HepG2 (cell line): ENCODE measurements around the gene ATP11A. TPM values are rescaled to one million over a fixed set of nuclear protein-coding genes. Genes with fewer than 3 reads are reported as not detected.

Source experiments
- ATAC-seq: fragments of 200-7000 bp; cut with Tn5 transposase; 3 replicates; pipeline ENCODE4 v1.9.1; 2020; ENCODE audit warnings: mild to moderate bottlenecking, moderate library complexity
- BruUV-seq: library from RNA; stranded (reverse); fragments of 400-500 nt; replicated peaks from 2 replicates; lab custom pipeline; 2021; lab: Mats Ljungman, UMichigan
- CTCF ChIA-PET: fragments of 300-600 bp; formaldehyde crosslinking; extraction: SDS; loops from one replicate; lab custom pipeline; 2021; ENCODE audit warnings: low total read pairs, inconsistent platforms, low intra/inter-chr PET ratio; lab: Yijun Ruan, JAX
- POLR2A ChIA-PET: fragments of 350-600 bp; sonication (Branson Sonifier 250); formaldehyde crosslinking; loops from one replicate; lab custom pipeline; 2020; ENCODE audit warnings: antibody characterized with exemption, inconsistent platforms; lab: Yijun Ruan, JAX
- DNase-seq: peaks from one replicate; pipeline ENCODE4 v3.0.0-alpha.2; 2015; ENCODE audit warnings: low spot score
- FAIRE-seq: peaks from 3 replicates; lab custom pipeline; 2011; peaks lifted over from hg19 to GRCh38; lab: Jason Lieb, UNC
- H2AFZ ChIP-seq: one replicate; pipeline ENCODE4 v1.6.1; 2011; ENCODE audit warnings: low read length, inconsistent platforms
- H3K27ac ChIP-seq: fragments of 300-600 bp; 3 replicates; pipeline ENCODE4 v1.8.0; 2011; ENCODE audit warnings: mixed run types, mild to moderate bottlenecking, mixed read lengths, low read length, inconsistent platforms; ENCODE audit not compliant: insufficient read depth; ENCODE audit errors: extremely low read length
- H3K27me3 ChIP-seq, 2 experiments: fragments of 200-600 bp in 1 of 2; 2 replicates in 1 of 2; 3 replicates in 1 of 2; pipeline versions ENCODE4 v1.6.0 to v1.8.0; 2011; ENCODE audit warnings: low read length in 2 of 2, mild to moderate bottlenecking in 2 of 2, moderate library complexity in 2 of 2, inconsistent platforms in 1 of 2; ENCODE audit not compliant: insufficient read depth in 2 of 2, control insufficient read depth in 1 of 2
- H3K36me3 ChIP-seq, 2 experiments: fragments of 200-600 bp in 1 of 2; replicated peaks in 1 of 2; 2 replicates in 1 of 2; 3 replicates in 1 of 2; pipeline versions ENCODE4 v1.5.1 to v1.8.0; 2011; ENCODE audit warnings: low read length in 2 of 2, inconsistent platforms in 1 of 2; ENCODE audit not compliant: insufficient read depth in 2 of 2, control insufficient read depth in 1 of 2
- H3K4me1 ChIP-seq: 2 replicates; pipeline ENCODE4 v1.5.1; 2012; ENCODE audit warnings: low read length, inconsistent platforms; ENCODE audit not compliant: insufficient read depth
- H3K4me2 ChIP-seq: 2 replicates; pipeline ENCODE4 v1.6.0; 2011; ENCODE audit warnings: low read depth, low read length, inconsistent platforms
- H3K4me3 ChIP-seq, 3 experiments: fragments of 200-600 bp in 1 of 3; sonication (generic), shearing (Covaris generic) in 1 of 3; replicated peaks in 1 of 3; 2 replicates each; pipeline ENCODE4 v1.5.1; 2011 to 2016; ENCODE audit warnings: low read length in 3 of 3, inconsistent platforms in 2 of 3, low read depth in 2 of 3, mild to moderate bottlenecking in 2 of 3, control low read depth in 1 of 3, mixed read lengths in 1 of 3; ENCODE audit not compliant: insufficient read depth in 1 of 3
- H3K79me2 ChIP-seq: one replicate; pipeline ENCODE4 v1.6.1; 2011; ENCODE audit warnings: low read length, inconsistent platforms; ENCODE audit not compliant: insufficient read depth
- H3K9ac ChIP-seq: 2 replicates; pipeline ENCODE4 v1.6.0; 2011; ENCODE audit warnings: mild to moderate bottlenecking, low read depth, low read length, inconsistent platforms; ENCODE audit not compliant: insufficient read depth
- H3K9me3 ChIP-seq: 2 replicates; pipeline ENCODE4 v1.5.1; 2012; ENCODE audit warnings: mild to moderate bottlenecking, low read length
- H4K20me1 ChIP-seq: 2 replicates; pipeline ENCODE4 v1.6.0; 2011; ENCODE audit warnings: inconsistent platforms, mild to moderate bottlenecking, low read length, moderate library complexity; ENCODE audit not compliant: insufficient read depth
- AGO2 ChIP-seq: fragments of 200-400 bp; formaldehyde crosslinking; optimal IDR thresholded peaks from 2 replicates; pipeline ENCODE3; 2017; ENCODE audit warnings: mild to moderate bottlenecking, low read depth, low read length, moderate library complexity
- RBM22 ChIP-seq: fragments of 200-400 bp; formaldehyde crosslinking; optimal IDR thresholded peaks from 2 replicates; pipeline ENCODE3; 2017; ENCODE audit warnings: mild to moderate bottlenecking, low read length, moderate library complexity
- ZSCAN9 ChIP-seq: IDR thresholded peaks from 2 replicates; pipeline ENCODE4 v1.6.1; 2016; ENCODE audit warnings: borderline replicate concordance
- WGBS: methylation state at CpG from one replicate; pipeline ENCODE4 v1.1.6; 2017; ENCODE audit warnings: low lambda C conversion rate; 5-methylcytosine and 5-hydroxymethylcytosine counted together
- in situ Hi-C: cut with HindIII; loops from 2 replicates; pipeline ENCODE4 v1.10.0; 2017; ENCODE audit warnings: low pct_unique_long_range_greater_than_20kb; ENCODE audit not compliant: extremely low pct_ligation_motif_present
- intact Hi-C: fragments of 100-400 bp; cut with micrococcal nuclease; formaldehyde crosslinking; loops from one replicate; pipeline ENCODE4 v1.10.0; 2022; ENCODE audit not compliant: unreplicated experiment
- polyA plus RNA-seq, 8 experiments: library from polyadenylated mRNA; depleted of rRNA in 3 of 8; stranded (reverse) in 7 of 8; unstranded in 1 of 8; fragments of >200 nt; fragmentation: Illumina TruSeq in 4 of 8; extraction: Trizol in 4 of 8; gene quantifications; 2 replicates each; pipeline versions ENCODE4 v1.2.1 to v1.2.3, GENCODE V29; 2011 to 2016; ENCODE audit warnings: low read depth in 4 of 8, missing spikeins in 1 of 8, mixed read lengths in 1 of 8; ENCODE audit not compliant: insufficient read depth in 1 of 8
- total RNA-seq, 5 experiments: library from RNA; depleted of rRNA; stranded (reverse); fragments of >200 nt; fragmentation: Illumina TruSeq; extraction: Trizol; gene quantifications; 2 replicates each; pipeline ENCODE4 v1.2.3, GENCODE V29; 2016; ENCODE audit warnings: low read depth in 1 of 5
- TF ChIP-seq, protein P1 (sequence below): sonication (generic); formaldehyde crosslinking; IDR thresholded peaks from 2 replicates; pipeline ENCODE4 v1.8.1; 2023; ENCODE audit warnings: mild to moderate bottlenecking, missing genetic modification reagents

Gene ATP11A
- total and polyA plus RNA-seq, 2 of the 13 experiments (the other 11 are each of a cell fraction or from before 2014, with no cell fraction given) = 18.4 to 20.1 TPM

- Histone ChIP-seq H4K20me1 (no peaks in the 10 kb centered on the region), H3K27me3 (no peaks in the 10 kb centered on the region), H2AFZ (no peak overlapping the region), H3K4me2 (no peak overlapping the region), H3K9ac (no peak overlapping the region), H3K4me3 (no peak overlapping the region), H3K27ac (no peak overlapping the region), H3K4me1 (peaks cover 6% of the 10 kb centered on the region; the same call in 1 of the 2 replicates), H3K79me2 (no peaks in the 10 kb centered on the region), H3K36me3 (peaks cover 35 to 65% of the 10 kb centered on the region in 2 experiments), H3K9me3 (no peaks in the 10 kb centered on the region)
- no TSS peak for BruUV-seq
- ATAC-seq (no peak), DNase-seq (no peak), FAIRE-seq (no peak)
- CTCF ChIA-PET = no interaction called here
- POLR2A ChIA-PET = no interaction called here
- WGBS = 100% methylated on average over 2 of the region's 12 CpGs
- in situ Hi-C loops = no loop called here
- TF ChIP-seq, protein P1, sequence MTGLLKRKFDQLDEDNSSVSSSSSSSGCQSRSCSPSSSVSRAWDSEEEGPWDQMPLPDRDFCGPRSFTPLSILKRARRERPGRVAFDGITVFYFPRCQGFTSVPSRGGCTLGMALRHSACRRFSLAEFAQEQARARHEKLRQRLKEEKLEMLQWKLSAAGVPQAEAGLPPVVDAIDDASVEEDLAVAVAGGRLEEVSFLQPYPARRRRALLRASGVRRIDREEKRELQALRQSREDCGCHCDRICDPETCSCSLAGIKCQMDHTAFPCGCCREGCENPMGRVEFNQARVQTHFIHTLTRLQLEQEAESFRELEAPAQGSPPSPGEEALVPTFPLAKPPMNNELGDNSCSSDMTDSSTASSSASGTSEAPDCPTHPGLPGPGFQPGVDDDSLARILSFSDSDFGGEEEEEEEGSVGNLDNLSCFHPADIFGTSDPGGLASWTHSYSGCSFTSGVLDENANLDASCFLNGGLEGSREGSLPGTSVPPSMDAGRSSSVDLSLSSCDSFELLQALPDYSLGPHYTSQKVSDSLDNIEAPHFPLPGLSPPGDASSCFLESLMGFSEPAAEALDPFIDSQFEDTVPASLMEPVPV (CRISPR knock-in tag) = no peak
- peak; percentile 28 for TF ChIP-seq RBM22
- intact Hi-C loops = no loop called here
Observed at GRCh38 chr13:112877066-112877465, 187.2 kb downstream of the ATP11A start.

DNA sequence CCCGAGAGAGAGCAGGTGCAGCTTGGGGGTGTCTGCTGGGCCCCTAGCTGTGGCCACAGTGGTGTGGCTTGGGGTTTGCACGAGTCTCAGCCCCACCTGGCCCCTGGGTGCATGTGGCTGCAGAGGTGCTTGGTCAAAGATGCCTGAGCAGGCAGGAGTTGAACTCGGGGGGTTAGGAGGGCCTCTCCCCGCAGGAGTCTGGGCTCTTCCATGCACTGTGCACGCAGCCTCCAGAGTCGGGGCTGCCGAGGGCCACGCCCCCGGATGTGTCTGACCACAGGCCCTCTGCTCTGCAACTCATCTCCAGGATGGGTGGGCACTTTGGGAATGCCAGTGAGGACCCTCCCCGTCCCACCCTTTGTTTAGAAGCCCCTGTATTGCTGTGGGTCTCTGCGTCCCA is 187.7 kb downstream of the ATP11A start:
- in situ Hi-C loops (no loop called here), intact Hi-C loops (no loop called here)
- DNase-seq (no peak), ATAC-seq (no peak), FAIRE-seq (no peak)
- Histone ChIP-seq H3K9me3 (no peaks in the 10 kb centered on the region), H2AFZ (no peak overlapping the region), H3K27ac (no peak overlapping the region), H3K36me3 (peaks cover 37 to 68% of the 10 kb centered on the region in 2 experiments), H4K20me1 (no peaks in the 10 kb centered on the region), H3K4me2 (no peak overlapping the region), H3K4me1 (peaks cover 6% of the 10 kb centered on the region; the same call in 1 of the 2 replicates), H3K9ac (no peak overlapping the region), H3K4me3 (no peak overlapping the region)
- ChIA-PET CTCF (no interaction called here), POLR2A (no interaction called here)
- BruUV-seq = no TSS peak
- TF ChIP-seq AGO2 (peak; percentile 49), ZSCAN9 (CRISPR knock-in tag) (no peak)
- TF ChIP-seq, all 625 proteins: peak for 1
- H3K27me3 ChIP-seq = no peaks in the 10 kb centered on the region
- 100% methylated on average over 1 of the region's 11 CpGs for WGBS
- H3K79me2 ChIP-seq = no peaks in the 10 kb centered on the region
